Fibroblast of pulmonary artery (primary cell): ENCODE measurements around the gene AZU1.

Source experiments
- DNase-seq: peaks from one replicate; pipeline ENCODE4 v3.0.0-alpha.2; 2010; ENCODE audit warnings: low read depth
- H3K4me3 ChIP-seq: replicated peaks from 2 replicates; pipeline ENCODE4 v1.5.1; 2011; ENCODE audit warnings: low read depth, mild to moderate bottlenecking, control low read depth, low read length, moderate library complexity
- CTCF ChIP-seq: IDR thresholded peaks from 2 replicates; pipeline ENCODE4 v1.5.1; 2011; ENCODE audit warnings: mild to moderate bottlenecking, control low read depth, low read length, inconsistent platforms; ENCODE audit errors: missing control alignments

The AZU1 gene

DNA sequence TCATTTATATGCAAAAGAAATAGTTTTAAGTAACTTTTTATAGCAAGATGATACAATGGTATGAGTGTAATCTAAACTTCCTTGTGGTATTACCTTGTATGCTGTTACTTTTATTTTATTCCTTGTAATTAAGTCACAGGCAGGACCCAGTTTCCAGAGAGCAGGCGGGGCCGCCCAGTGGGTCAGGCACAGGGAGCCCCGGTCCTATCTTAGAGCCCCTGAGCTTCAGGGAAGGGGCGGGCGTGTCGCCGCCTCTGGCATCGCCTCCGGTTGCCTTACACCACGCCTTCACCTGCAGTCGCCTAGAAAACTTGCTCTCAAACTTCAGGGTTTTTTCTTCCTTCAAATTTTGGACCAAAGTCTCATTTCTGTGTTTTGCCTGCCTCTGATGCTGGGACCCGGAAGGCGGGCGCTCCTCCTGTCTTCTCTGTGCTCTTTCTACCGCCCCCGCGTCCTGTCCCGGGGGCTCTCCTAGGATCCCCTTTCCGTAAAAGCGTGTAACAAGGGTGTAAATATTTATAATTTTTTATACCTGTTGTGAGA lies 16.1 kb upstream of the AZU1 start:
- H3K4me3 ChIP-seq, result no peak overlapping the region
- no peak for TF ChIP-seq CTCF
- no peak for DNase-seq

DNA sequence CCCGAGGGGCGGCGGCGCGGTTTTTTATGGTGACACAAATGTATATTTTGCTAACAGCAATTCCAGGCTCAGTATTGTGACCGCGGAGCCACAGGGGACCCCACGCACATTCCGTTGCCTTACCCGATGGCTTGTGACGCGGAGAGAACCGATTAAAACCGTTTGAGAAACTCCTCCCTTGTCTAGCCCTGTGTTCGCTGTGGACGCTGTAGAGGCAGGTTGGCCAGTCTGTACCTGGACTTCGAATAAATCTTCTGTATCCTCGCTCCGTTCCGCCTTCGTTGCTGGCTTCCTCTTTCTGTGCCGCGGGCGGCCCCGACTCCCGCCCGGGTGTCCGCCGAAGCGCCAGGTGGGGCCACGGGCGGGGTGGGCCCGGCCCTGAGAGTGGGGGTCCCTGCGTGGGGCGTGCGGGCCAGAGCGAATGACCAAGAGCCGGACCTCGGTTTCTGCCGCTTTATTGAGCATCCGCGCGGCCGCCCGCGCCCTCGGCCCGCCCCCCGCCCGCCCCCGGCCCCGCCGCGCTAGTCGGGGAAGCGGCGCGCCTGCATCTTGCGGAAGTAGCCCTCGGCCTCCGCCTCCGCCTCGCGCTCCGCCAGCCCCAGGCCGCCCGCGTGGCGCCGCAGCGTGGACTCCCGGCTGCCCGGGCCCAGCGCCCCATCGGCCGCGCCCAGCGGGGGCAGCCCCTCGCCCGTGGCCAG lies 15.4 kb upstream of the AZU1 start:
- H3K4me3 ChIP-seq, result no peak overlapping the region
- DNase-seq, result no peak
- TF ChIP-seq CTCF, result no peak

GRCh38 chr19:812747-813218 lies 14.9 kb upstream of the AZU1 start:
- no peak for DNase-seq
- no peak for TF ChIP-seq CTCF
- H3K4me3 ChIP-seq, result no peak overlapping the region

GRCh38 chr19:813219-814151 lies 14.2 kb upstream of the AZU1 start:
- DNase-seq, result no peak
- TF ChIP-seq CTCF, result no peak
- H3K4me3 ChIP-seq, result no peak overlapping the region

DNA sequence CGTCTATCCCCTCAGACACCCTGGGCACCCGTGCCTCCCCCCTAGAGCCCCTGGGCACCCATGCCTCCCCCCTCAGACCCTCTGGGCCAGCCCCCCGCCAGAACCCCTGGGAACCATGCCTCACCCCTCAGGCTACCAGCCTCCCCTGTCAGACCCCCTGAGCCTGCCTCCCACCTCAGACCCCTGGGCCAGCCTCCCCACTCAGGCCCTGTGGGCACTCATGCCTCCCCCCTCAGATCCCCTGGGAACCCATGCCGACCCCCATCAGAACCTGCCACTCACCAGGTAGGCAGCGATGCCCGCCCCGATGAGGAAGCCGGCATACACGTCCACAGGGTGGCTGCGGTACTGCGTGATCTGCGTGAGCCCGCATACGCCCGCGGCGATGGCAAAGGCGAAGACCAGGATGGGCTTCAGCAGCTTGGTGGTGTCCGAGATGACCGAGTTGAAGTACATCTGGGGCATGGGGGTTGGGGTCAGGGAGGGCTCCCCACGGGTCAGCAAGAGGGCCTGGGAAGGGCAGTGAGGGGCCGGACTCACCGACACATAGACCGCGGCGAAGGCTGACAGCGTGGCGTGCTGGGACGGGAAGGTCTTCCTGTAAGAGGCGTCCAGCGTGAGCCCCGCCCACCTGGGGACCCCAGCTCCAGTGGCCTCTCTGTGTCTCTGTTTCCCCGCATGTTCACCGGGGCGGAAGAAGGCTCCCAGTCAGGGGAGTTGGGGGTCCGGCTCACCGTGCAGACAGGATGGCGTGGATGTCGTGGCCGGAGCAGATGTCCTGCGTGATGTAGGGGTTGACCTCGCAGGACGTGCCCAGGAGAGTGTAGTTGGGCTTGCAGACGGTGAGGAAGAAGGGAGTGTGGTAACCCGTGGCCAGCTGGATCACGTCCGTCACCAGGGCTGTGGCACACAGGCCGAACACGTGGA lies 13.2 kb upstream of the AZU1 start:
- H3K4me3 ChIP-seq, result no peak overlapping the region
- DNase-seq, result no peak
- TF ChIP-seq CTCF, result no peak

DNA sequence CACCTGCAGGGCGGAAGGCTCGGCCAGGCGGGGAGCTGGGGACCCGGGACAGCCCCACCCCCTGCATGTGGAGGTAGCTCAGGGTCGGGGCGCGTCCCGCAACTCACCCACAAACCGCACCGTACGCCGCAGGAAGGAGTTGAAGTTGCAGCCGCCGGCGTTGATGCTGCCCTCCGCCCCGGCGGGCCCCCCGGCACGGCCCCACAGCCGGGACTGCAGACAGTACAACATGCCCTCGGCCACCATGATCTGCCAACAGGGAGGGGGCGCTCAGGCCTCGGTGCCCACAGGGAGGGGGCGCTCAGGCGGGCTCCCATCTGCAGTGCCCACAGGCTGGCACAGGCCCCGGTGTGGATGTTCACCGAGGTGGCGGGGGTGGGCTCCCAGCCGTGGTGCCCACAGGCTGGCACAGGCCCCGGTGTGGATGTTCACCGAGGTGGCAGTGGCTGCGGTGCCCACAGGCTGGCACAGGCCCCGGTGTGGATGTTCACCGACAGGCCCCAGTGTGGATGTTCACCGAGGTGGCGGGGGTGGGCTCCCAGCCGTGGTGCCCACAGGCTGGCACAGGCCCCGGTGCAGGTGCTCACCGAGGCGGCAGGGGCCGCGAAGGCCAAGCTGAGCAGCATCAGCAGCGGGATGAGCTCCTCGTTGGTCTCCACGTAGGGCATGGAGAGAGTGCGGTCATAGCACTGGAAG lies 12.4 kb upstream of the AZU1 start:
- no peak overlapping the region for H3K4me3 ChIP-seq
- DNase-seq, result no peak
- no peak for TF ChIP-seq CTCF
